OCI-LY7 (cell line): ENCODE data around the gene EXOSC1. TPM values are rescaled to one million over a fixed set of nuclear protein-coding genes. Genes with fewer than 3 reads are reported as not detected.
"Not testable (repeated sequence)": the region's sequence is repeated elsewhere in the genome, so short reads cannot be mapped to it uniquely, and the experiment has no call there.

Experiments
- BruUV-seq: library from RNA; stranded (reverse); fragments of 400-500 nt; replicated peaks from 2 replicates; lab custom pipeline; 2021; lab: Mats Ljungman, UMichigan
- CTCF ChIA-PET: fragments of 300-600 bp; sonication (Branson Sonifier 250); formaldehyde crosslinking; loops from one replicate; lab custom pipeline; 2022; ENCODE audit warnings: antibody characterized with exemption; ENCODE audit not compliant: unreplicated experiment; lab: Charles Lee
- POLR2A ChIA-PET: fragments of 300-600 bp; sonication (Branson Sonifier 250); formaldehyde crosslinking; loops from one replicate; lab custom pipeline; 2022; ENCODE audit warnings: antibody characterized with exemption; lab: Charles Lee
- DNase-seq: peaks from one replicate; pipeline ENCODE4 v3.0.0-alpha.2; 2015; ENCODE audit warnings: low spot score
- H2AFZ ChIP-seq: fragments of 200-600 bp; sonication (generic), shearing (Covaris generic); 2 replicates; pipeline ENCODE4 v1.6.1; 2014; ENCODE audit warnings: mild to moderate bottlenecking, antibody characterized with exemption, low read length, moderate library complexity
- H3K27ac ChIP-seq: fragments of 200-600 bp; sonication (generic); 2 replicates; pipeline ENCODE4 v1.5.1; 2014; ENCODE audit warnings: mixed run types, low read depth, mild to moderate bottlenecking, moderate library complexity, low read length, inconsistent platforms; ENCODE audit not compliant: poor library complexity, severe bottlenecking
- H3K36me3 ChIP-seq: fragments of 200-600 bp; sonication (generic); 2 replicates; pipeline ENCODE4 v1.6.1; 2014; ENCODE audit warnings: mild to moderate bottlenecking, antibody characterized with exemption, low read length, moderate library complexity, mixed read lengths; ENCODE audit not compliant: insufficient read depth
- H3K4me1 ChIP-seq: fragments of 200-600 bp; sonication (generic); 2 replicates; pipeline ENCODE4 v1.5.1; 2014; ENCODE audit warnings: mild to moderate bottlenecking, low read length; ENCODE audit not compliant: insufficient read depth, poor library complexity, severe bottlenecking
- H3K4me2 ChIP-seq: fragments of 200-600 bp; sonication (generic); 2 replicates; pipeline ENCODE4 v1.6.1; 2014; ENCODE audit warnings: mild to moderate bottlenecking, low read length
- H3K4me3 ChIP-seq: fragments of 200-600 bp; sonication (generic); 2 replicates; pipeline ENCODE4 v1.5.1; 2014; ENCODE audit warnings: mild to moderate bottlenecking, low read depth, low read length; ENCODE audit not compliant: poor library complexity, severe bottlenecking
- H3K79me2 ChIP-seq: fragments of 200-600 bp; sonication (generic); 2 replicates; pipeline ENCODE4 v1.6.1; 2016; ENCODE audit warnings: low read depth, mild to moderate bottlenecking, low read length, moderate library complexity, mixed read lengths; ENCODE audit not compliant: insufficient read depth
- H3K9me2 ChIP-seq: fragments of 200-600 bp; sonication (generic); 2 replicates; pipeline ENCODE4 v1.6.1; 2016; ENCODE audit warnings: mild to moderate bottlenecking, low read length, mixed read lengths; ENCODE audit not compliant: insufficient read depth
- H3K9me3 ChIP-seq: fragments of 200-600 bp; sonication (generic); 2 replicates; pipeline ENCODE4 v1.6.1; 2014; ENCODE audit warnings: mild to moderate bottlenecking, mixed run types, low read length, mixed read lengths
- H4K20me1 ChIP-seq: fragments of 200-600 bp; sonication (generic); 2 replicates; pipeline ENCODE4 v1.6.1; 2014; ENCODE audit warnings: mild to moderate bottlenecking, antibody characterized with exemption, low read length, moderate library complexity, mixed read lengths; ENCODE audit not compliant: insufficient read depth
- EZH2phosphoT487 ChIP-seq: fragments of 200-600 bp; sonication (generic); IDR thresholded peaks from 2 replicates; pipeline ENCODE4 v1.6.1; 2018; ENCODE audit warnings: low read depth, borderline replicate concordance, mild to moderate bottlenecking, mixed run types, antibody characterized with exemption, low read length, moderate library complexity, mixed read lengths
- intact Hi-C: fragments of 100-400 bp; cut with micrococcal nuclease; formaldehyde crosslinking; loops from one replicate; pipeline ENCODE4 v1.10.0; 2022; ENCODE audit not compliant: unreplicated experiment
- total RNA-seq, 2 experiments: library from RNA; depleted of rRNA in 1 of 2; stranded (reverse); fragments of >200 nt in 1 of 2; shearing (Covaris generic) in 1 of 2; gene quantifications; 2 replicates each; pipeline ENCODE4 v1.2.3, GENCODE V29; 2014 to 2022
- TF ChIP-seq, protein P1 (sequence below): fragments of 200-600 bp; sonication (generic); conservative IDR thresholded peaks from 2 replicates; pipeline ENCODE4 v1.5.1; 2014; ENCODE audit warnings: mild to moderate bottlenecking, antibody characterized with exemption, low read length, moderate library complexity, mixed read lengths

The EXOSC1 gene
- total RNA-seq, 2 experiments from 2014 or later, result 56.2 to 59.6 TPM

GRCh38 chr10:97481071-97481470, 35.3 kb upstream of the EXOSC1 start:
- intact Hi-C loops, result no loop called here
- no peak overlapping the region for H3K27ac ChIP-seq
- H3K36me3 ChIP-seq, result peaks cover 89% of the 10 kb centered on the region
- peaks cover 15% of the 10 kb centered on the region for H3K79me2 ChIP-seq
- no peak for DNase-seq
- H3K9me2 ChIP-seq, result no peaks in the 10 kb centered on the region
- POLR2A ChIA-PET, result no interaction called here
- H4K20me1 ChIP-seq, result no peaks in the 10 kb centered on the region
- H3K9me3 ChIP-seq, result no peaks in the 10 kb centered on the region
- CTCF ChIA-PET, result no interaction called here
- H2AFZ ChIP-seq, result no peak overlapping the region
- BruUV-seq, result no TSS peak
- TF ChIP-seq EZH2phosphoT487, result no peak
- TF ChIP-seq, protein P1, sequence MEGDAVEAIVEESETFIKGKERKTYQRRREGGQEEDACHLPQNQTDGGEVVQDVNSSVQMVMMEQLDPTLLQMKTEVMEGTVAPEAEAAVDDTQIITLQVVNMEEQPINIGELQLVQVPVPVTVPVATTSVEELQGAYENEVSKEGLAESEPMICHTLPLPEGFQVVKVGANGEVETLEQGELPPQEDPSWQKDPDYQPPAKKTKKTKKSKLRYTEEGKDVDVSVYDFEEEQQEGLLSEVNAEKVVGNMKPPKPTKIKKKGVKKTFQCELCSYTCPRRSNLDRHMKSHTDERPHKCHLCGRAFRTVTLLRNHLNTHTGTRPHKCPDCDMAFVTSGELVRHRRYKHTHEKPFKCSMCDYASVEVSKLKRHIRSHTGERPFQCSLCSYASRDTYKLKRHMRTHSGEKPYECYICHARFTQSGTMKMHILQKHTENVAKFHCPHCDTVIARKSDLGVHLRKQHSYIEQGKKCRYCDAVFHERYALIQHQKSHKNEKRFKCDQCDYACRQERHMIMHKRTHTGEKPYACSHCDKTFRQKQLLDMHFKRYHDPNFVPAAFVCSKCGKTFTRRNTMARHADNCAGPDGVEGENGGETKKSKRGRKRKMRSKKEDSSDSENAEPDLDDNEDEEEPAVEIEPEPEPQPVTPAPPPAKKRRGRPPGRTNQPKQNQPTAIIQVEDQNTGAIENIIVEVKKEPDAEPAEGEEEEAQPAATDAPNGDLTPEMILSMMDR, result no peak
- H3K4me1 ChIP-seq, result no peaks in the 10 kb centered on the region
- H3K4me3 ChIP-seq, result no peak overlapping the region
- H3K4me2 ChIP-seq, result no peak overlapping the region

DNA sequence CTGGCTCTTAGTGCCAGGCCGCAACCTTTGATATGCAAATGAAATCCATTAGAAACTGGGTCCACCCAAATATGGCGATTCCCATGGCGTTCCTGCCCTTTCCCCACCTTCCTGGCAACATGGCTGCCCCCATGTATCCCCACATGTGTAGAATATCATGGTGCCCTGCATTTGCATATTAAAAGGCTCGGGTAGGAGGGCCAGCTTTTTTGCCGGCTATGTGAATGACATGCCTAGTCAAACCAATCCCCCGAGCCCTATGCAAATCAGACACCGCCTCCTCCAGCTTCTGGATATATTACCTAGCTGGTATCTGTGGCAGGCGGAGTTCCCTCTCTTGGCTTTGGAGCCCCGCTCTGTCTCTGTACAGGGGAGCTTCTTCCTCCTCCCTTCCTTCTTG, 34.1 kb upstream of the EXOSC1 start:
- Histone ChIP-seq H3K4me3 (no peak overlapping the region), H3K36me3 (peaks cover 94% of the 10 kb centered on the region), H3K9me2 (no peaks in the 10 kb centered on the region), H3K79me2 (peaks cover 9% of the 10 kb centered on the region), H3K9me3 (no peaks in the 10 kb centered on the region), H3K27ac (no peak overlapping the region), H3K4me2 (no peak overlapping the region), H3K4me1 (no peaks in the 10 kb centered on the region), H2AFZ (no peak overlapping the region), H4K20me1 (no peaks in the 10 kb centered on the region)
- no peak for TF ChIP-seq EZH2phosphoT487
- TF ChIP-seq, protein P1, result no peak
- intact Hi-C loops, result no loop called here
- CTCF ChIA-PET, result no interaction called here
- DNase-seq, result no peak
- BruUV-seq, result no TSS peak
- POLR2A ChIA-PET, result interaction anchor here (0.9 kb wide), 1 partner anchor 19 kb away, joined by 3 read pairs; no protein-coding TSS in a partner anchor

DNA sequence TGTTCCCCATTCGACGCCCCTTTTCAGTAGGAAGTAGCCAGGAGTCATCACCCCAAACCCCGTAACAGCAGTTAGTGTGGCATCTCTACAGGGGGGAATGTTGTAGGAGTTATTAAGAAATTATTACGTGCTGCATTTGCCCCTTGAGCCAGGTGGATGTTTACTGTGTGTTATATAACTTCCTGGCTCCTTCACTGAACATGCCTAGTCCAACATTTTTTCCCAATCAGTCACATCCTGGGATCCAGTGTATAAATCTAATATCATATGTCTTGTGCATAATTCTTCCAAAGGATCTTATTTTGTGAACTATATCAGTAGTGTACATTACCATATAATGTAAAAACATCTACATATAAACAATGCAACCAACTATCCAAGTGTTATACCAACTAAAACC, 33.6 kb upstream of the EXOSC1 start:
- BruUV-seq, H3K79me2 ChIP-seq, H2AFZ ChIP-seq, CTCF ChIA-PET, H3K9me3 ChIP-seq, DNase-seq, H3K4me3 ChIP-seq, H4K20me1 ChIP-seq, intact Hi-C loops, H3K27ac ChIP-seq, H3K4me2 ChIP-seq, H3K4me1 ChIP-seq, H3K9me2 ChIP-seq, POLR2A ChIA-PET: not testable (repeated sequence)
- H3K36me3 ChIP-seq, result peaks cover 95% of the 10 kb centered on the region
